K562 (cell line): ENCODE data around the gene TNFSF13. TPM values are rescaled to one million over a fixed set of nuclear protein-coding genes. Genes with fewer than 3 reads are reported as not detected.
A peak's percentile ranks its signal among the peaks of the same experiment; 100 is the strongest.

ENCODE experiments used
- ATAC-seq: fragments of 200-7000 bp; cut with Tn5 transposase; 3 replicates; pipeline ENCODE4 v1.9.1; 2020; ENCODE audit warnings: moderate library complexity
- BruUV-seq: library from RNA; stranded (reverse); fragments of 400-500 nt; replicated peaks from 2 replicates; lab custom pipeline; 2021; lab: Mats Ljungman, UMichigan
- CTCF ChIA-PET: fragments of 300-600 bp; formaldehyde crosslinking; extraction: SDS; loops from one replicate; lab custom pipeline; 2021; ENCODE audit warnings: low intra/inter-chr PET ratio; lab: Yijun Ruan, JAX
- POLR2A ChIA-PET: fragments of 300-600, 350-650 bp; sonication (Branson Sonifier 250); formaldehyde crosslinking; extraction: SDS; loops from one replicate; lab custom pipeline; 2021; ENCODE audit warnings: antibody characterized with exemption, inconsistent platforms; lab: Yijun Ruan, JAX
- DNase-seq, 4 experiments: peaks; one replicate each; pipeline versions ENCODE4 v3.0.0 to v3.0.0-alpha.2; 2011 to 2018; ENCODE audit warnings: low spot score in 3 of 4, mixed read lengths in 3 of 4; ENCODE audit errors: extremely low read depth in 1 of 4
- FAIRE-seq: peaks from 2 replicates; lab custom pipeline; 2011; peaks lifted over from hg19 to GRCh38; lab: Jason Lieb, UNC
- H2AFZ ChIP-seq: 2 replicates; pipeline ENCODE4 v1.6.0; 2011; ENCODE audit warnings: low read depth, low read length, control low read depth, inconsistent platforms
- H3K27ac ChIP-seq: fragments of 200-600 bp; 3 replicates; pipeline ENCODE4 v1.8.0; 2011; ENCODE audit warnings: low read depth, mild to moderate bottlenecking, control low read depth, inconsistent platforms, low read length, moderate library complexity, mixed read lengths; ENCODE audit errors: extremely low read depth
- H3K27me3 ChIP-seq, 2 experiments: fragments of 300-600 bp in 1 of 2; 2 replicates in 1 of 2; 3 replicates in 1 of 2; pipeline versions ENCODE4 v1.6.0 to v1.8.0; 2011; ENCODE audit warnings: inconsistent platforms in 2 of 2, low read length in 2 of 2, mild to moderate bottlenecking in 1 of 2, mixed read lengths in 1 of 2, moderate library complexity in 1 of 2; ENCODE audit not compliant: control insufficient read depth in 2 of 2, insufficient read depth in 2 of 2
- H3K36me3 ChIP-seq: fragments of 300-600 bp; 3 replicates; pipeline ENCODE4 v1.8.0; 2011; ENCODE audit warnings: mild to moderate bottlenecking, low read length, inconsistent platforms; ENCODE audit not compliant: control insufficient read depth, insufficient read depth
- H3K4me1 ChIP-seq, 2 experiments: fragments of 200-600 bp in 1 of 2; replicated peaks in 1 of 2; 2 replicates in 1 of 2; 3 replicates in 1 of 2; pipeline versions ENCODE4 v1.5.1 to v1.8.0; 2011; ENCODE audit warnings: inconsistent platforms in 2 of 2, low read length in 2 of 2, mild to moderate bottlenecking in 1 of 2, mixed read lengths in 1 of 2, moderate library complexity in 1 of 2; ENCODE audit not compliant: control insufficient read depth in 2 of 2, insufficient read depth in 2 of 2
- H3K4me2 ChIP-seq: 2 replicates; pipeline ENCODE4 v1.6.1; 2011; ENCODE audit warnings: low read length, control low read depth, inconsistent platforms, mixed read lengths; ENCODE audit not compliant: insufficient read depth
- H3K4me3 ChIP-seq: fragments of 200-600 bp; sonication (generic), shearing (Covaris generic); 2 replicates; pipeline ENCODE4 v1.5.1; 2016; ENCODE audit warnings: control low read depth, inconsistent platforms
- H3K79me2 ChIP-seq: fragments of 200-600 bp; 3 replicates; pipeline ENCODE4 v1.8.0; 2011; ENCODE audit warnings: low read length, inconsistent platforms; ENCODE audit not compliant: control insufficient read depth, insufficient read depth
- H3K9ac ChIP-seq, 2 experiments: 2 replicates each; pipeline versions ENCODE4 v1.6.0 to v1.6.1; 2011; ENCODE audit warnings: low read depth in 2 of 2, low read length in 2 of 2, control low read depth in 1 of 2, inconsistent platforms in 1 of 2, mild to moderate bottlenecking in 1 of 2, mixed read lengths in 1 of 2; ENCODE audit not compliant: insufficient read depth in 1 of 2
- H3K9me1 ChIP-seq: one replicate; pipeline ENCODE4 v1.6.0; 2011; ENCODE audit warnings: inconsistent platforms, mild to moderate bottlenecking, low read length, moderate library complexity; ENCODE audit not compliant: control insufficient read depth, insufficient read depth
- H3K9me3 ChIP-seq: replicated peaks from 2 replicates; pipeline ENCODE4 v1.5.1; 2011; ENCODE audit warnings: low read depth, low read length, inconsistent platforms; ENCODE audit not compliant: control insufficient read depth, insufficient read depth
- H4K20me1 ChIP-seq: replicated peaks from 2 replicates; pipeline ENCODE4 v1.6.1; 2011; ENCODE audit warnings: low read length, inconsistent platforms, mixed read lengths; ENCODE audit not compliant: control insufficient read depth, insufficient read depth
- ETS2 ChIP-seq: IDR thresholded peaks from 2 replicates; pipeline ENCODE4 v1.6.1; 2016; ENCODE audit warnings: borderline replicate concordance, missing genetic modification characterization, mild to moderate bottlenecking, moderate library complexity, missing compliant biosample characterization; ENCODE audit not compliant: poor library complexity, severe bottlenecking
- POLR2G ChIP-seq: fragments of 200-400 bp; formaldehyde crosslinking; IDR thresholded peaks from 2 replicates; pipeline ENCODE4 v1.6.1; 2017; ENCODE audit warnings: low read depth, mild to moderate bottlenecking, antibody characterized with exemption, low read length, moderate library complexity
- RBFOX2 ChIP-seq: fragments of 200-400 bp; formaldehyde crosslinking; IDR thresholded peaks from 2 replicates; pipeline ENCODE4 v1.6.1; 2017; ENCODE audit warnings: low read depth, mild to moderate bottlenecking, low read length, moderate library complexity
- WGBS: fragments of 100-300 bp; shearing (Covaris generic); methylation state at CpG from one replicate; pipeline ENCODE4 v1.1.6; 2016; ENCODE audit warnings: low coverage, mixed read lengths; ENCODE audit not compliant: insufficient coverage; ENCODE audit errors: missing lambda C conversion rate; 5-methylcytosine and 5-hydroxymethylcytosine counted together
- in situ Hi-C: fragments of 300-500 bp; cut with MboI; formaldehyde crosslinking; loops from 4 replicates; pipeline ENCODE4 v1.15.0; 2018; ENCODE audit warnings: inconsistent platforms, mixed read lengths
- intact Hi-C: fragments of 100-400 bp; cut with micrococcal nuclease; formaldehyde crosslinking; loops from 2 replicates; pipeline ENCODE4 v1.14.2; 2022
- polyA plus RNA-seq, 8 experiments: library from polyadenylated mRNA; depleted of rRNA in 4 of 8; stranded (reverse) in 5 of 8; unstranded in 3 of 8; fragments of >200 nt; fragmentation: Nextera tagmentation in 2 of 8; fragmentation: Illumina TruSeq in 1 of 8; extraction: Ambion mirVana in 2 of 8; extraction: Trizol in 1 of 8; gene quantifications; 2 replicates each; pipeline versions ENCODE4 v1.2.1 to v1.2.3, GENCODE V29; 2011 to 2014; ENCODE audit warnings: inconsistent platforms in 1 of 8, missing spikeins in 1 of 8
- total RNA-seq, 7 experiments: library from RNA; depleted of rRNA in 6 of 7; stranded (reverse); fragments of >200 nt in 6 of 7; fragmentation: Illumina TruSeq in 2 of 7; extraction: Trizol in 2 of 7; gene quantifications; 2 replicates each; pipeline versions ENCODE4 v1.2.1 to v1.2.3, GENCODE V29; 2011 to 2021; ENCODE audit warnings: low replicate concordance in 1 of 7

TNFSF13 gene
- total and polyA plus RNA-seq, 9 of the 15 experiments (the other 6 are each of a cell fraction or from before 2014, with no cell fraction given) = 0.04 to 0.51 (median 0.19) TPM; not detected in 1

DNA sequence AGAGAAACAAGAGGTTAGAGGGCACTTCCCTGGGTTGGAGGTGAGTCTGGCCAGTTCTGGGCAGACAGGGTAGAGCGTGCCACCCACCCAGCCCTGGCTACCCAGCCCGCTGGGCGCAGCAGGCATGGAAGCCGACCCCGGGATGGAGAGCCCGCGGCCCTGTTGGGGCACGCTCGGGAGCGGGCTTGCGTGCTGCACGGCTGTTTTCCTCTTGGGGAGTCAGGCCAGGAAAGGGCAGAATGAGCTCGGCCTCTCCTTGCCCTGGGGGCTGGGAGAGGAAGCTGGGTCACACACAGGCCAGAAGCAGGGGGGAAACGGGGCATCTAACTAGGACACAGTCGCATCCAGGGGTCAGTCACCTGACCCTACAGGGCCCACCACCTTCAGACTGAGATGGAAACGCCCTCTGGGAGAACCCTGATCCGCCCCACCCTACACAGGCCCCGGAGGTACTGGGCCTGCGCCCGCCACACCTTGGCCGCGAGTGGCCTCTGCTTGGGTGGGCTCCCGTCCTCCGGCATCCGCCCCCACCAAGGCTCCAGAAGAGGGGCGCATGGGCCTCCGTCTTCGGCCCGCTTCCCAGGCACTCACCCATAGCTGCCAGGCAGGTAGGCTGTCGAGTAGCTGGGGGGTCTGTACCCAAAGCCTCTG is 30.1 kb downstream of the TNFSF13 start:
- whole genome bisulfite sequencing = 85% methylated on average over 14 of the region's 30 CpGs
- no peak for ATAC-seq
- Histone ChIP-seq H3K79me2 (peaks cover 50% of the 10 kb centered on the region), H3K27ac (peak overlapping the region; percentile 71; the same call in 2 of the 3 replicates), H3K36me3 (peaks cover 67% of the 10 kb centered on the region), H3K4me3 (no peak overlapping the region), H3K9ac (peak overlapping the region; percentile 53 to 85)
- in situ Hi-C loops = no loop called here
- peak; percentile 22; the same call in 1 of the 2 replicates for TF ChIP-seq POLR2G
- no peak for TF ChIP-seq ETS2 (tag)
- TF ChIP-seq RBFOX2 = peak; percentile 31; the same call in 1 of the 2 replicates
- TF ChIP-seq, all 486 proteins: peak for 2
- ChIA-PET POLR2A (interaction anchor here (1.0 to 1.7 kb wide), 5 partner anchors 8 to 115 kb away, joined by 3 to 6 read pairs (median 3); partner anchors contain the start of gene CD68), CTCF (no interaction called here)
- Histone ChIP-seq H3K4me2 (peak overlapping the region; percentile 63), H4K20me1 (no peaks in the 10 kb centered on the region), H2AFZ (no peak overlapping the region), H3K9me1 (no peaks in the 10 kb centered on the region), H3K9me3 (no peaks in the 10 kb centered on the region), H3K27me3 (no peaks in the 10 kb centered on the region), H3K4me1 (peaks cover 28 to 50% of the 10 kb centered on the region in 2 experiments)
- DNase-seq (no peak), FAIRE-seq (no peak)
- BruUV-seq = no TSS peak
- intact Hi-C loops = loop anchor here (5.0 kb wide), 1 partner anchor 99 kb away; the partner anchor contains the start of genes TP53 and WRAP53
